SK-N-SH treated with all-trans-retinoic acid at 6 μM for 48 hours (cell line): Measurements from ENCODE around the gene NCK2.

Experiments used
- ARNTL ChIP-seq: fragments of 450-650 bp; formaldehyde crosslinking; IDR thresholded peaks from 2 replicates; pipeline ENCODE4 v1.5.0; 2020; ENCODE audit warnings: low read depth, mild to moderate bottlenecking, moderate library complexity, borderline replicate concordance
- BACH2 ChIP-seq: fragments of 250-450 bp; sonication (Bioruptor Pico); IDR thresholded peaks from 2 replicates; pipeline ENCODE4 v1.9.0; 2021; ENCODE audit warnings: mild to moderate bottlenecking, borderline replicate concordance
- CSDC2 ChIP-seq: fragments of 250-450 bp; sonication (Bioruptor Pico); IDR thresholded peaks from 2 replicates; pipeline ENCODE4 v1.5.0; 2020; ENCODE audit warnings: mild to moderate bottlenecking, moderate library complexity
- ISL1 ChIP-seq: fragments of 250-450 bp; sonication (Bioruptor Pico); IDR thresholded peaks from 2 replicates; pipeline ENCODE4 v2.1.2; 2022; ENCODE audit warnings: mild to moderate bottlenecking, moderate library complexity
- OSR1 ChIP-seq: fragments of 250-450 bp; sonication (Bioruptor Pico); IDR thresholded peaks from 2 replicates; pipeline ENCODE4 v1.8.0; 2022; ENCODE audit warnings: moderate library complexity, mild to moderate bottlenecking, inconsistent platforms
- PATZ1 ChIP-seq: fragments of 250-450 bp; sonication (Bioruptor Pico); IDR thresholded peaks from 2 replicates; pipeline ENCODE4 v1.8.0; 2020; ENCODE audit warnings: mild to moderate bottlenecking, moderate library complexity, borderline replicate concordance
- PPARA ChIP-seq: fragments of 250-450 bp; sonication (Bioruptor Pico); IDR thresholded peaks from 2 replicates; pipeline ENCODE4 v1.5.0; 2020; ENCODE audit warnings: mild to moderate bottlenecking, borderline replicate concordance
- TCF4 ChIP-seq: fragments of 250-450 bp; sonication (Bioruptor Pico); IDR thresholded peaks from 2 replicates; pipeline ENCODE4 v1.8.0; 2021; ENCODE audit warnings: mild to moderate bottlenecking, moderate library complexity, borderline replicate concordance
- TOX ChIP-seq: fragments of 250-450 bp; sonication (Bioruptor Pico); IDR thresholded peaks from 2 replicates; pipeline ENCODE4 v1.8.0; 2021; ENCODE audit warnings: mild to moderate bottlenecking, moderate library complexity, borderline replicate concordance
- ZC3H10 ChIP-seq: fragments of 250-450 bp; sonication (Bioruptor Pico); IDR thresholded peaks from 2 replicates; pipeline ENCODE4 v1.5.1; 2021; ENCODE audit warnings: mild to moderate bottlenecking, moderate library complexity
- ZFP3 ChIP-seq: fragments of 250-450 bp; sonication (Bioruptor Pico); IDR thresholded peaks from 2 replicates; pipeline ENCODE4 v1.5.0; 2020; ENCODE audit warnings: mild to moderate bottlenecking, moderate library complexity
- ZNF565 ChIP-seq: fragments of 450-650 bp; formaldehyde crosslinking; conservative IDR thresholded peaks from 2 replicates; pipeline ENCODE4 v1.5.0; 2020; ENCODE audit warnings: low read depth, mild to moderate bottlenecking, moderate library complexity
- TF ChIP-seq, protein P1 (sequence below): fragments of 250-450 bp; sonication (Bioruptor Pico); IDR thresholded peaks from 2 replicates; pipeline ENCODE4 v1.5.1; 2021; ENCODE audit warnings: mild to moderate bottlenecking, moderate library complexity
- TF ChIP-seq, protein P2 (sequence below): fragments of 250-450 bp; sonication (Bioruptor Pico); IDR thresholded peaks from 2 replicates; pipeline ENCODE4 v1.5.0; 2020; ENCODE audit warnings: mild to moderate bottlenecking, moderate library complexity

DNA sequence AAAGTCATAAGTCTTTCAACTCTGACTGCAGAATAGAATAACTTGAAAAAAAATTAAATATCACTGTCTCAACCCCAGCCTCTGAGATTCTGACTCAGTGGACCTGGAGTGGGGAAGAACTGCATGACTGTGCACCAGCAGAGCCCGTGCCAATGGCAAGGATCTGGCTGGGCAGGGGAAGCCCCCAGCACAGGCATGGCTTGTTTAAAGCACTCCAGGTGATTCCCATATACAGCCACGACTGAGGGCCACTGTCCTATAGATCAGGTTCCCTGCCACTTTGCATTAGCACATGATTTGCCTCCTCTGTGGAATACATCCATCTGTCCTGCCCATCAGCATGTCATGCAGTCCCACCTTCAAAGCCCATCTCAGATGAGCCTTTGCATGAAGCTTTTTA lies 45.9 kb upstream of the NCK2 start:
- TF ChIP-seq, protein P1, sequence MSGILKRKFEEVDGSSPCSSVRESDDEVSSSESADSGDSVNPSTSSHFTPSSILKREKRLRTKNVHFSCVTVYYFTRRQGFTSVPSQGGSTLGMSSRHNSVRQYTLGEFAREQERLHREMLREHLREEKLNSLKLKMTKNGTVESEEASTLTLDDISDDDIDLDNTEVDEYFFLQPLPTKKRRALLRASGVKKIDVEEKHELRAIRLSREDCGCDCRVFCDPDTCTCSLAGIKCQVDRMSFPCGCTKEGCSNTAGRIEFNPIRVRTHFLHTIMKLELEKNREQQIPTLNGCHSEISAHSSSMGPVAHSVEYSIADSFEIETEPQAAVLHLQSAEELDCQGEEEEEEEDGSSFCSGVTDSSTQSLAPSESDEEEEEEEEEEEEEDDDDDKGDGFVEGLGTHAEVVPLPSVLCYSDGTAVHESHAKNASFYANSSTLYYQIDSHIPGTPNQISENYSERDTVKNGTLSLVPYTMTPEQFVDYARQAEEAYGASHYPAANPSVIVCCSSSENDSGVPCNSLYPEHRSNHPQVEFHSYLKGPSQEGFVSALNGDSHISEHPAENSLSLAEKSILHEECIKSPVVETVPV (CRISPR knock-in tag): no peak
- TF ChIP-seq ZNF565 (CRISPR knock-in tag) (no peak), TCF4 (no peak), ZFP3 (no peak), BACH2 (CRISPR knock-in tag) (no peak), ARNTL (CRISPR knock-in tag) (no peak), OSR1 (no peak), PPARA (CRISPR knock-in tag) (no peak), PATZ1 (CRISPR knock-in tag) (no peak), CSDC2 (CRISPR knock-in tag) (no peak), ISL1 (CRISPR knock-in tag) (no peak), TOX (no peak), ZC3H10 (CRISPR knock-in tag) (no peak)
- TF ChIP-seq, protein P2, sequence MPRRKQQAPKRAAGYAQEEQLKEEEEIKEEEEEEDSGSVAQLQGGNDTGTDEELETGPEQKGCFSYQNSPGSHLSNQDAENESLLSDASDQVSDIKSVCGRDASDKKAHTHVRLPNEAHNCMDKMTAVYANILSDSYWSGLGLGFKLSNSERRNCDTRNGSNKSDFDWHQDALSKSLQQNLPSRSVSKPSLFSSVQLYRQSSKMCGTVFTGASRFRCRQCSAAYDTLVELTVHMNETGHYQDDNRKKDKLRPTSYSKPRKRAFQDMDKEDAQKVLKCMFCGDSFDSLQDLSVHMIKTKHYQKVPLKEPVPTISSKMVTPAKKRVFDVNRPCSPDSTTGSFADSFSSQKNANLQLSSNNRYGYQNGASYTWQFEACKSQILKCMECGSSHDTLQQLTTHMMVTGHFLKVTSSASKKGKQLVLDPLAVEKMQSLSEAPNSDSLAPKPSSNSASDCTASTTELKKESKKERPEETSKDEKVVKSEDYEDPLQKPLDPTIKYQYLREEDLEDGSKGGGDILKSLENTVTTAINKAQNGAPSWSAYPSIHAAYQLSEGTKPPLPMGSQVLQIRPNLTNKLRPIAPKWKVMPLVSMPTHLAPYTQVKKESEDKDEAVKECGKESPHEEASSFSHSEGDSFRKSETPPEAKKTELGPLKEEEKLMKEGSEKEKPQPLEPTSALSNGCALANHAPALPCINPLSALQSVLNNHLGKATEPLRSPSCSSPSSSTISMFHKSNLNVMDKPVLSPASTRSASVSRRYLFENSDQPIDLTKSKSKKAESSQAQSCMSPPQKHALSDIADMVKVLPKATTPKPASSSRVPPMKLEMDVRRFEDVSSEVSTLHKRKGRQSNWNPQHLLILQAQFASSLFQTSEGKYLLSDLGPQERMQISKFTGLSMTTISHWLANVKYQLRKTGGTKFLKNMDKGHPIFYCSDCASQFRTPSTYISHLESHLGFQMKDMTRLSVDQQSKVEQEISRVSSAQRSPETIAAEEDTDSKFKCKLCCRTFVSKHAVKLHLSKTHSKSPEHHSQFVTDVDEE: no peak
